Natural killer cell (primary cell): Measurements from ENCODE around the gene EPX. TPM values are rescaled to one million over a fixed set of nuclear protein-coding genes. Genes with fewer than 3 reads are reported as not detected.

Experiments
- ATAC-seq, 3 donors: fragments of 150-1000 bp in 2 of 3; fragments of 200-7000 bp in 1 of 3; cut with Tn5 transposase; 1 replicate in 1 of 3; 2 replicates in 2 of 3; pipeline ENCODE4 v1.10.0; 2021; ENCODE audit warnings: mild to moderate bottlenecking in 2 of 3, moderate library complexity in 2 of 3
- DNase-seq, 2 donors: peaks; one replicate each; pipeline versions ENCODE4 v3.0.0 to v3.0.0-alpha.2; 2013 to 2021; ENCODE audit warnings: mixed read lengths in 1 of 2
- H3K27ac ChIP-seq: one replicate; pipeline ENCODE4 v1.5.1; 2013; ENCODE audit warnings: mild to moderate bottlenecking, low read length
- H3K27me3 ChIP-seq: one replicate; pipeline ENCODE4 v1.6.1; 2013; ENCODE audit warnings: low read length; ENCODE audit not compliant: control insufficient read depth, insufficient read depth
- H3K36me3 ChIP-seq: one replicate; pipeline ENCODE4 v1.6.1; 2013; ENCODE audit warnings: low read length; ENCODE audit not compliant: control insufficient read depth, insufficient read depth
- H3K4me1 ChIP-seq: one replicate; pipeline ENCODE4 v1.6.1; 2013; ENCODE audit warnings: low read length; ENCODE audit not compliant: control insufficient read depth, insufficient read depth
- H3K4me3 ChIP-seq: one replicate; pipeline ENCODE4 v1.5.1; 2013; ENCODE audit warnings: low read length
- H3K9me3 ChIP-seq: one replicate; pipeline ENCODE4 v1.6.1; 2013; ENCODE audit warnings: low read length; ENCODE audit not compliant: control insufficient read depth, insufficient read depth
- H3K27ac Mint-ChIP-seq, 2 donors: one replicate each; pipeline ENCODE4 v1.8.0; 2022; ENCODE audit warnings: mild to moderate bottlenecking in 2 of 2, mixed read lengths in 2 of 2, moderate library complexity in 1 of 2
- H3K27me3 Mint-ChIP-seq, 2 donors: one replicate each; pipeline ENCODE4 v1.8.0; 2022; ENCODE audit warnings: low read depth in 2 of 2, mixed read lengths in 2 of 2
- H3K36me3 Mint-ChIP-seq: one replicate; pipeline ENCODE4 v1.8.0; 2022; ENCODE audit warnings: mixed read lengths
- H3K4me1 Mint-ChIP-seq, 2 donors: one replicate each; pipeline ENCODE4 v1.8.0; 2022; ENCODE audit warnings: mixed read lengths in 2 of 2
- H3K4me3 Mint-ChIP-seq: one replicate; pipeline ENCODE4 v1.8.0; 2022; ENCODE audit warnings: mild to moderate bottlenecking, moderate library complexity, mixed read lengths
- H3K9me3 Mint-ChIP-seq, 2 donors: one replicate each; pipeline ENCODE4 v1.8.0; 2022; ENCODE audit warnings: mixed read lengths in 2 of 2
- CTCF ChIP-seq: fragments of 200-600 bp; IDR thresholded peaks from one replicate; pipeline ENCODE4 v1.8.0; 2022; ENCODE audit warnings: antibody characterized with exemption
- WGBS: methylation state at CpG from one replicate; pipeline ENCODE4 v1.1.7; 2013; ENCODE audit warnings: missing lambda C conversion rate; ENCODE audit not compliant: insufficient coverage; 5-methylcytosine and 5-hydroxymethylcytosine counted together
- intact Hi-C: fragments of 100-400 bp; cut with micrococcal nuclease; formaldehyde crosslinking; loops from one replicate; pipeline ENCODE4 v1.14.2; 2022
- total RNA-seq, 4 donors: library from RNA; stranded (reverse); fragments of 120-200 nt in 1 of 4; gene quantifications; one replicate each; pipeline versions ENCODE4 v1.2.3 to v1.2.4, GENCODE V29; 2013 to 2022

EPX gene
- total RNA-seq, 3 donors from 2014 or later (not counting 1 experiment from before 2014, with no cell fraction given) = not detected

- DNase-seq = no peak
- H3K9me3 ChIP-seq = no peaks in the 10 kb centered on the region
- no peak overlapping the region for H3K4me3 ChIP-seq
- no peak overlapping the region for H3K27ac ChIP-seq
- no peaks in the 10 kb centered on the region for H3K27me3 ChIP-seq
- peaks cover 25% of the 10 kb centered on the region for H3K36me3 ChIP-seq
- no peak for ATAC-seq
- intact Hi-C loops = no loop called here
- H3K9me3 Mint-ChIP-seq = no peaks in the 10 kb centered on the region
- no peak overlapping the region for H3K4me3 Mint-ChIP-seq
- H3K36me3 Mint-ChIP-seq = peaks cover 8% of the 10 kb centered on the region
- no peak for TF ChIP-seq CTCF
- 96% methylated on average over 3 of the region's 5 CpGs for WGBS
- H3K4me1 ChIP-seq = no peaks in the 10 kb centered on the region
- H3K4me1 Mint-ChIP-seq = no peaks in the 10 kb centered on the region
- H3K27me3 Mint-ChIP-seq = no peaks in the 10 kb centered on the region
- no peak overlapping the region for H3K27ac Mint-ChIP-seq
Measured at GRCh38 chr17:58208344-58208743, 15.8 kb downstream of the EPX start.

- Mint-ChIP-seq H3K9me3 (no peaks in the 10 kb centered on the region), H3K27ac (no peak overlapping the region), H3K4me3 (no peak overlapping the region), H3K27me3 (no peaks in the 10 kb centered on the region), H3K4me1 (no peaks in the 10 kb centered on the region), H3K36me3 (peaks cover 8% of the 10 kb centered on the region)
- 85% methylated on average over 3 of the region's 5 CpGs for whole genome bisulfite sequencing
- peaks cover 31% of the 10 kb centered on the region for H3K36me3 ChIP-seq
- DNase-seq = no peak
- H3K9me3 ChIP-seq = no peaks in the 10 kb centered on the region
- no peaks in the 10 kb centered on the region for H3K4me1 ChIP-seq
- H3K27ac ChIP-seq = no peak overlapping the region
- intact Hi-C loops = no loop called here
- ATAC-seq = no peak
- TF ChIP-seq CTCF = no peak
- H3K4me3 ChIP-seq = no peak overlapping the region
- no peaks in the 10 kb centered on the region for H3K27me3 ChIP-seq
Measured at GRCh38 chr17:58210922-58211321, 18.4 kb downstream of the EPX start.

GRCh38 chr17:58215685-58216084, 23.2 kb downstream of the EPX start:
- H3K4me3 ChIP-seq = no peak overlapping the region
- DNase-seq (no peak), ATAC-seq (no peak)
- Mint-ChIP-seq H3K4me1 (peaks cover 18% of the 10 kb centered on the region in 2 donors), H3K36me3 (no peaks in the 10 kb centered on the region), H3K27me3 (no peaks in the 10 kb centered on the region), H3K9me3 (no peaks in the 10 kb centered on the region), H3K27ac (no peak overlapping the region), H3K4me3 (no peak overlapping the region)
- H3K36me3 ChIP-seq = peaks cover 19% of the 10 kb centered on the region
- no peaks in the 10 kb centered on the region for H3K9me3 ChIP-seq
- intact Hi-C loops = no loop called here
- TF ChIP-seq CTCF = no peak
- no peak overlapping the region for H3K27ac ChIP-seq
- peaks cover 14% of the 10 kb centered on the region for H3K4me1 ChIP-seq
- H3K27me3 ChIP-seq = no peaks in the 10 kb centered on the region

- H3K36me3 Mint-ChIP-seq = no peaks in the 10 kb centered on the region
- Histone ChIP-seq H3K4me3 (no peak overlapping the region), H3K27ac (no peak overlapping the region), H3K36me3 (peaks cover 10% of the 10 kb centered on the region), H3K9me3 (no peaks in the 10 kb centered on the region), H3K27me3 (no peaks in the 10 kb centered on the region), H3K4me1 (peaks cover 14% of the 10 kb centered on the region)
- peaks cover 0 to 1% of the 10 kb centered on the region in 2 donors for H3K27me3 Mint-ChIP-seq
- peak overlapping the region; percentile 62 for H3K4me3 Mint-ChIP-seq
- ATAC-seq (no peak), DNase-seq (peak in 1 of 2 donors; percentile 9)
- intact Hi-C loops = loop anchor here (2.0 kb wide), 1 partner anchor 211 kb away; the partner anchor contains the start of gene SRSF1
- peak overlapping the region; percentile 94 to 95 for H3K27ac Mint-ChIP-seq
- no peak for TF ChIP-seq CTCF
- WGBS = 72% methylated on average over 3 of the region's 3 CpGs
- peaks cover 18 to 22% of the 10 kb centered on the region in 2 donors for H3K4me1 Mint-ChIP-seq
- H3K9me3 Mint-ChIP-seq = no peaks in the 10 kb centered on the region
Measured at GRCh38 chr17:58217766-58218165, 25.2 kb downstream of the EPX start.
